Nephron (organoid): ENCODE data around the gene KCTD16.

Experiments used
- H3K27ac Mint-ChIP-seq, 3 experiments: 2 replicates each; pipeline ENCODE4 v1.8.0; 2020; ENCODE audit warnings: mixed read lengths in 3 of 3, mild to moderate bottlenecking in 2 of 3, moderate library complexity in 1 of 3
- H3K27me3 Mint-ChIP-seq: 2 replicates; pipeline ENCODE4 v1.8.0; 2021; ENCODE audit warnings: low read depth, mild to moderate bottlenecking, moderate library complexity, mixed read lengths
- H3K36me3 Mint-ChIP-seq: 2 replicates; pipeline ENCODE4 v1.8.0; 2020; ENCODE audit warnings: low read depth, mixed read lengths
- H3K4me1 Mint-ChIP-seq: 2 replicates; pipeline ENCODE4 v1.8.0; 2020; ENCODE audit warnings: mixed read lengths
- H3K4me3 Mint-ChIP-seq, 3 experiments: 2 replicates each; pipeline ENCODE4 v1.8.0; 2020; ENCODE audit warnings: mild to moderate bottlenecking in 3 of 3, mixed read lengths in 3 of 3, moderate library complexity in 2 of 3
- H3K9me3 Mint-ChIP-seq: 2 replicates; pipeline ENCODE4 v1.8.0; 2020; ENCODE audit warnings: mixed read lengths
- CTCF ChIP-seq, 3 experiments: fragments of 200-600 bp; sonication (generic); IDR thresholded peaks; one replicate each; pipeline ENCODE4 v1.5.0; 2021; ENCODE audit warnings: antibody characterized with exemption in 3 of 3; ENCODE audit not compliant: unreplicated experiment in 3 of 3

The KCTD16 gene

GRCh38 chr5:144297081-144297480, 126.4 kb downstream of the KCTD16 start:
- TF ChIP-seq CTCF (IDR thresholded peaks at IDR 0.05; ENCODE audit: unreplicated experiment in 3 of 3), result no peak
- Mint-ChIP-seq H3K4me3 (no peak overlapping the region), H3K36me3 (no peaks in the 10 kb centered on the region), H3K27ac (no peak overlapping the region), H3K4me1 (no peaks in the 10 kb centered on the region), H3K27me3 (no peaks in the 10 kb centered on the region), H3K9me3 (no peaks in the 10 kb centered on the region)

GRCh38 chr5:144298658-144299057, 128.0 kb downstream of the KCTD16 start:
- no peaks in the 10 kb centered on the region for H3K4me1 Mint-ChIP-seq
- H3K27me3 Mint-ChIP-seq, result no peaks in the 10 kb centered on the region
- H3K27ac Mint-ChIP-seq, result no peak overlapping the region
- no peak overlapping the region for H3K4me3 Mint-ChIP-seq
- H3K9me3 Mint-ChIP-seq, result no peaks in the 10 kb centered on the region
- H3K36me3 Mint-ChIP-seq, result no peaks in the 10 kb centered on the region
- TF ChIP-seq CTCF (IDR thresholded peaks at IDR 0.05; ENCODE audit: unreplicated experiment in 3 of 3), result no peak

- TF ChIP-seq CTCF (IDR thresholded peaks at IDR 0.05; ENCODE audit: unreplicated experiment in 3 of 3), result no peak
- H3K4me3 Mint-ChIP-seq, result no peak overlapping the region
Measured at GRCh38 chr5:144304688-144305087, 134.0 kb downstream of the KCTD16 start.

GRCh38 chr5:144307736-144308135, 137.1 kb downstream of the KCTD16 start:
- H3K4me1 Mint-ChIP-seq, result peaks cover 15% of the 10 kb centered on the region
- H3K36me3 Mint-ChIP-seq, result no peaks in the 10 kb centered on the region
- H3K27ac Mint-ChIP-seq, result peak overlapping the region in 1 of 3 experiments; percentile 21
- H3K27me3 Mint-ChIP-seq, result peaks cover 4% of the 10 kb centered on the region
- no peak overlapping the region for H3K4me3 Mint-ChIP-seq
- peaks cover 2% of the 10 kb centered on the region for H3K9me3 Mint-ChIP-seq
- no peak for TF ChIP-seq CTCF (IDR thresholded peaks at IDR 0.05; ENCODE audit: unreplicated experiment in 3 of 3)

More at GRCh38 chr5:144304688-144305087, 134.0 kb downstream of the KCTD16 start:
- no peak overlapping the region for H3K27ac Mint-ChIP-seq
- H3K36me3 Mint-ChIP-seq, result no peaks in the 10 kb centered on the region
- H3K9me3 Mint-ChIP-seq, result no peaks in the 10 kb centered on the region
- H3K4me1 Mint-ChIP-seq, result peaks cover 8% of the 10 kb centered on the region
- peaks cover 4% of the 10 kb centered on the region for H3K27me3 Mint-ChIP-seq

GRCh38 chr5:144308174-144308573, 137.5 kb downstream of the KCTD16 start:
- no peak overlapping the region for H3K27ac Mint-ChIP-seq
- peaks cover 2% of the 10 kb centered on the region for H3K9me3 Mint-ChIP-seq
- peaks cover 19% of the 10 kb centered on the region for H3K4me1 Mint-ChIP-seq
- peaks cover 4% of the 10 kb centered on the region for H3K27me3 Mint-ChIP-seq
- no peak for TF ChIP-seq CTCF (IDR thresholded peaks at IDR 0.05; ENCODE audit: unreplicated experiment in 3 of 3)
- H3K36me3 Mint-ChIP-seq, result no peaks in the 10 kb centered on the region
- no peak overlapping the region for H3K4me3 Mint-ChIP-seq

- Mint-ChIP-seq H3K27ac (peak overlapping the region in 2 of 3 experiments; percentile 53 to 66), H3K9me3 (peaks cover 2% of the 10 kb centered on the region), H3K4me1 (peaks cover 21% of the 10 kb centered on the region)
Measured at GRCh38 chr5:144308906-144309670, 138.4 kb downstream of the KCTD16 start.

More at GRCh38 chr5:144308906-144309670, 138.4 kb downstream of the KCTD16 start:
- Mint-ChIP-seq H3K4me3 (no peak overlapping the region), H3K27me3 (peaks cover 4% of the 10 kb centered on the region), H3K36me3 (no peaks in the 10 kb centered on the region)
- no peak for TF ChIP-seq CTCF (IDR thresholded peaks at IDR 0.05; ENCODE audit: unreplicated experiment in 3 of 3)
